EL (cell line): ENCODE results near the gene MOB3C.

ENCODE experiments used
- DNase-seq: peaks from one replicate; pipeline ENCODE4 v3.0.0-alpha.2; 2016

Gene MOB3C

DNA sequence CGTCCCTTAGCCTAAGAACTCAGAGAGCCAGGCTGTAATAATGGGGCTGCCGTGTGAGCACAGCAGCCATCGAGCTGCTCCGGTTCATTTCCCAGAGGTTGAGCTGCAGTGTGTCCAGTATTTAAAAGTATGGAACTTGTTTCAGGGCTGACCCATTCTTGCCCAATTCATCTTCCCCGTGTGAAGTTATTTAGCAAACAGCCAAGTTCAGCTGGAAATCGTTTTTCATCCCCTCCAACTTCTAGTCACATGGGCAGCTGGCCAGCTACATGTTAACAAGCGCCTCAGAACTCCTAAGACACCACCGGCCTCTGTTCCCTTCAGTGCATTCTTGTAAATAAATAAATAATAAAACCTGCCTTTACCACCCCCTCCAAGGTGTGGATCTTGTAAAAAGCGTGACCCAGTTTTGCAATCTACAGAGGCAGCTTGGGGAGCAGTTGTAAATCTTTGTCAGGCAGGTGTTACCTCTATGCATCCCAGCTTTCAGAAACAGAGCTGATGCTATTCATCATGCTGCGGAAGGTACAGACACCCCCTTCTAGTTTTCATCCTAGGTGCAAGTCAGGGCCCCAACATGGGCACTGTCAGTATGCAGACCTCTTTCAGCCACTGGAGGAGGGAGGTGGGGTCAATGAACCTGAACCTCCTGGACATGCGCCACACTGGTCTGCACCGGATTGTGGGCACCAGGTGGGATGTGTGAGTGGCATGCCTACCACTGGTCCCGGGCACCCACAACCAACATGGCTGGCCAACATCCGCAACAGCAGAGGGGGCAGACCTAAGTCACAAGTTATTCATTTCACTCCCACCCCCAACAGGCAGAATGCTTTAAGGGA lies 46.5 kb downstream of the MOB3C start:
- no peak for DNase-seq

DNA sequence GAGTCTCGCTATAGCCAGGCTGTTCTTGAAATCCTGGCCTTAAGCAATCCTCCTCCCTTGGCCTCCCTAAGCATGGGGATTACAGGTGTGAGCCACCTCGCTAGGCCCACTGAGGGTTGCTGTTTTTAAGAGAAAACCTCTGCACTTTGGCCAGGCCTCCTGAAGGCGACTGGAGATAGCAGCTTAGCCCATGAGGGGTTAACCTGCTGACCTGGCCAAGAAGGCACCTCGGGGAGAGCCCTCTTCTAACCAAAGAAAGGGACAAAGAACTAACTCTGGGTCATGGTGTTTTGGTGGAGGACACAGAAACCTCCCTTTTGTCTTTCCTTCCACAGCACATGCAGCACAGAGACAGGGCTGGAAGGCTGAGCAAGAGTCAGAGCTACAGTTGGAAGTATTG lies 47.5 kb downstream of the MOB3C start:
- DNase-seq = no peak

DNA sequence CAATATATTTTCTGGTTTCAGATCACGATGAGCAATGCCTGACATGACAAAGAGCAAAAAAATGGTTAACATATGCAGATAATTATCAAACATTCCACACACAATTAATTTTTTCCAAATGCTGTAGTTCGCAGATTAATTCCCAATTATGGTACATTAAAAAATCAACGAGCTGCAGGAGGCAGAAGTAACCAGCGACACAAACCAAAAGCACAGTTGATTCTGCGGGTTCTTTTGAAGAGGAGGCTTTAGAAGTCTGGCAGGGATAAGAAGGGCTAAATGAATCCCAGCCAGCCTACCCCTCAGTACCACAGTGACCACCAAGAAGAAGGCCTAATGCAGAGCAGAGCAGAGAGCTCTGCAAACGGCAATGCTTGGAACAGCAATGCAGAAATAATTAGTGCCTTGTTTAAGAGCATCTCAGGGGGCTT lies 48.1 kb downstream of the MOB3C start:
- no peak for DNase-seq

DNA sequence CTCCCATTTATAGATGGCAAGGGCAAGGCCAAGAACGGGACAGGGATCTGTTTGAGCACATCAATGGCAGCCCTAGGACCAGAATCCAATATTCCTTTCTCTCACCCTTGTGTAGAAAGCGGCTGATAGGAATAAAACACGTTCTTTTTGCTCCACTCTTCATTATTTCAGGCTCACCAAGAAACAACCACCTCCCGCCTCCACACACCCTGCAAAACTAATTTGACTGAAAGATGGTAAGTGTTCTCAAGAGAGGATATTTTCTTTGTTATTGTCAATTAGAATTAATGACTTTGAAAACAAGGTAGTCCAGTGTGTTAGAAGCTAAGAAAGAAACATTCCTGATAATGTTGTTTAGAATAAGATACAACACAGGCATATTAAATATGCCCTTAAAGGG lies 53.3 kb downstream of the MOB3C start:
- no peak for DNase-seq

DNA sequence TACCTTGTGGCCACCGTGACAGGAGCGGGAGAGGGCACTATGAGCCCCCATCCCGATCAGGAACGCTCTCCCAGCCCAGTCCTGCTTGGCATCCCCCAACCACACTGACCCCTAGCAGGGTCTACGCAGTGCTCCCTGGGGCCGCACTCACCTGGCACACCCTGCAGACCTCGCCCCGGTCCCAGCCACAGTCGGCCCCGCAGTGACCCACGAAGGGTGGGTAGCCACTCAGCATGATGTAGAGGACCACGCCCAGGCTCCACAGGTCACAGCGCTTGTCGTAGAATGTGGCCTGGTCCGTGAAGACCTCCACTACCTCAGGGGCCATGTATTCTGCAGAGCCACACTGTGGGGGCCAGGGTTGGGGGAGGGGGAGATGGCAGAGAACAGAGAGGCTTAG lies 54.1 kb downstream of the MOB3C start:
- no peak for DNase-seq

DNA sequence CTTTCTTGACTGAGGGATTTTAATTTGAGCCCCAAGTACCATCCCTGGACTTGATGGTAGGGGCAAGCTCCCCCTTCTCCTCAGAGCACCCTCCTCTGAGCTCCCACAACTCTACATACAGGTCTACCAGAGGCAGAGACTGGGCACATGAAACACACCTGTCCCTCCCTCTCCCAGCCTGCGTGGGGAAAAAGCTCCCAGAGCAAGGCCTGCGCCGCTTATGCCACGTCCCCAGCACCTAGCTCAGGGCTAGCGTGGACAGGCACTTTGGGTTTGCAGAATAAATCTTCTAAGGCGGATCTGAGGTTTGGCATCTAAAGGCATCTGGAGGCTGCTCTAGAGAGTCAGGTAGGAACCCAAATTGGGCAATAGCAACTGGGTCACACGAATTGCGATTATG lies 57.6 kb downstream of the MOB3C start:
- no peak for DNase-seq

DNA sequence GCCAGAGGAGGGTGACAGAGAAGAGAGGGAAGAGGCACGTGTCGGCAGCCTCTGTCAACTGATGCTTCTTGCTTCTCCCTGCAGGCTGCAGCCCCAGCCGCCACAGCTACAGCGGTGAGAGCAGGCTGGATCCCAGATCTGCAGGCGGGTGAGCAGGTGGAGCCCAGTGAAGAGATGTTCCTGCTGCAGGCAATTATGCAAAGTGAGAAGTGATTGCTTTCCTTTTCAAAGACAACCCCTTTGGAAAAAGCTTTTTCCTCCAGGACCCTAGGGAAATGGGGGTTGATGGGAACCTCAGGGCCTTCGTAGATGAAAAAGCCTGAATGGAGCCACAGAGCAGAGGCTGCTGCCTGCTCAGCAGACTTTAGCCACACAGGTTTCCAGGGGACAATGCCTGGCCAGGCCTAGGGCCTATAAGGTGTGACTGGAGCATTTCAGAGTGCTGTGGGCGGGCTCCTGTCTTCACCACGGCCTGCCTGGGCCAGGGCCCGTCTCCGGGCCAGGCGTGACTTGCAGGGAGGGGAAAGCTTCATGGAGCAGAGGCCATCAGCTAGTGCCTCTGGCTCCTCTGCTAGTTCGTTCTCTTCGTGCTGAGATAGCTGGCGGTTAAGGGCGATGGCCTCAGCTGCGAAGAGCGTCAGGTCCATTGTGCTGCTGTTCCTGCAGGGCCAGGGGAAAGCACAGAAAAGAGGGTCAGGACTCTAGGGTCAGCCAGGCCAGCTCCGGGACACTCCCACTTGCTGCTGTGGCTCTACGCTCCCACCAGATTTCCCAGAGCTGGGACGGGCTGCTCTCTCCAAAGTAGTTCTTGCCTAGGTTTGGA lies 58.3 kb downstream of the MOB3C start:
- DNase-seq = no peak
